PC-9 (cell line): ENCODE results near the gene GSTO2. TPM values are rescaled to one million over a fixed set of nuclear protein-coding genes. Genes with fewer than 3 reads are reported as not detected.

Experiments
- BruUV-seq: library from RNA; stranded (reverse); fragments of 400-500 nt; replicated peaks from 2 replicates; lab custom pipeline; 2021; lab: Mats Ljungman, UMichigan
- CTCF ChIA-PET: fragments of 300-600 bp; sonication (Branson Sonifier 250); formaldehyde crosslinking; loops from one replicate; lab custom pipeline; 2022; ENCODE audit warnings: antibody characterized with exemption; lab: Charles Lee
- POLR2A ChIA-PET: fragments of 300-600 bp; sonication (Branson Sonifier 250); formaldehyde crosslinking; loops from one replicate; lab custom pipeline; 2022; ENCODE audit warnings: antibody characterized with exemption; ENCODE audit not compliant: unreplicated experiment; lab: Charles Lee
- DNase-seq, 2 experiments: peaks; one replicate each; pipeline versions ENCODE4 v3.0.0 to v3.0.0-alpha.2; 2015 to 2022; ENCODE audit warnings: mixed read lengths in 1 of 2
- H2AFZ ChIP-seq: fragments of 200-600 bp; sonication (generic); 2 replicates; pipeline ENCODE4 v1.8.1; 2017; ENCODE audit warnings: antibody characterized with exemption
- H3F3A ChIP-seq: fragments of 200-600 bp; sonication (generic); 2 replicates; pipeline ENCODE4 v1.8.1; 2017; ENCODE audit warnings: antibody characterized with exemption, mild to moderate bottlenecking, low read depth; ENCODE audit not compliant: insufficient read depth
- H3K27ac ChIP-seq: fragments of 200-600 bp; sonication (generic); 2 replicates; pipeline ENCODE4 v1.6.1; 2016; ENCODE audit warnings: mixed run types
- H3K27me3 ChIP-seq: fragments of 200-600 bp; sonication (generic); 2 replicates; pipeline ENCODE4 v1.6.1; 2016; ENCODE audit warnings: low read depth, mixed run types; ENCODE audit not compliant: insufficient read depth
- H3K36me3 ChIP-seq: fragments of 200-600 bp; sonication (generic); 2 replicates; pipeline ENCODE4 v1.6.1; 2016; ENCODE audit warnings: low read depth, mixed run types
- H3K4me1 ChIP-seq: fragments of 200-600 bp; sonication (generic); replicated peaks from 2 replicates; pipeline ENCODE4 v1.6.1; 2016; ENCODE audit warnings: mixed run types; ENCODE audit not compliant: insufficient read depth
- H3K4me2 ChIP-seq: fragments of 200-600 bp; sonication (generic); 2 replicates; pipeline ENCODE4 v1.6.1; 2017; ENCODE audit warnings: mixed run types
- H3K4me3 ChIP-seq: fragments of 200-600 bp; sonication (generic); 2 replicates; pipeline ENCODE4 v1.6.1; 2016; ENCODE audit warnings: mixed run types
- H3K79me2 ChIP-seq: fragments of 200-600 bp; sonication (generic); 2 replicates; pipeline ENCODE4 v1.6.1; 2017; ENCODE audit warnings: low read depth, mixed run types
- H3K9me2 ChIP-seq: fragments of 200-600 bp; sonication (generic); 2 replicates; pipeline ENCODE4 v1.8.1; 2017; ENCODE audit warnings: mild to moderate bottlenecking; ENCODE audit not compliant: insufficient read depth
- H3K9me3 ChIP-seq: fragments of 200-600 bp; sonication (generic); 2 replicates; pipeline ENCODE4 v1.8.1; 2016; ENCODE audit warnings: low read depth; ENCODE audit not compliant: insufficient read depth
- H4K20me1 ChIP-seq: fragments of 200-600 bp; sonication (generic); 2 replicates; pipeline ENCODE4 v1.8.1; 2017; ENCODE audit not compliant: insufficient read depth
- EZH2 ChIP-seq: fragments of 200-600 bp; sonication (generic); IDR thresholded peaks from 2 replicates; pipeline ENCODE4 v1.8.0; 2017; ENCODE audit warnings: antibody characterized with exemption, low read depth
- intact Hi-C: fragments of 100-400 bp; cut with micrococcal nuclease; formaldehyde crosslinking; loops from one replicate; pipeline ENCODE4 v1.10.0; 2022; ENCODE audit not compliant: unreplicated experiment
- total RNA-seq: library from RNA; stranded (reverse); gene quantifications from 2 replicates; pipeline ENCODE4 v1.2.3, GENCODE V29; 2021
- TF ChIP-seq, protein P1 (sequence below): fragments of 200-600 bp; sonication (generic); conservative IDR thresholded peaks from 2 replicates; pipeline ENCODE4 v1.6.1; 2017; ENCODE audit warnings: mixed run types, antibody characterized with exemption, mild to moderate bottlenecking, moderate library complexity

Gene GSTO2
- total RNA-seq, 1 experiment from 2014 or later = 3.3 TPM

DNA sequence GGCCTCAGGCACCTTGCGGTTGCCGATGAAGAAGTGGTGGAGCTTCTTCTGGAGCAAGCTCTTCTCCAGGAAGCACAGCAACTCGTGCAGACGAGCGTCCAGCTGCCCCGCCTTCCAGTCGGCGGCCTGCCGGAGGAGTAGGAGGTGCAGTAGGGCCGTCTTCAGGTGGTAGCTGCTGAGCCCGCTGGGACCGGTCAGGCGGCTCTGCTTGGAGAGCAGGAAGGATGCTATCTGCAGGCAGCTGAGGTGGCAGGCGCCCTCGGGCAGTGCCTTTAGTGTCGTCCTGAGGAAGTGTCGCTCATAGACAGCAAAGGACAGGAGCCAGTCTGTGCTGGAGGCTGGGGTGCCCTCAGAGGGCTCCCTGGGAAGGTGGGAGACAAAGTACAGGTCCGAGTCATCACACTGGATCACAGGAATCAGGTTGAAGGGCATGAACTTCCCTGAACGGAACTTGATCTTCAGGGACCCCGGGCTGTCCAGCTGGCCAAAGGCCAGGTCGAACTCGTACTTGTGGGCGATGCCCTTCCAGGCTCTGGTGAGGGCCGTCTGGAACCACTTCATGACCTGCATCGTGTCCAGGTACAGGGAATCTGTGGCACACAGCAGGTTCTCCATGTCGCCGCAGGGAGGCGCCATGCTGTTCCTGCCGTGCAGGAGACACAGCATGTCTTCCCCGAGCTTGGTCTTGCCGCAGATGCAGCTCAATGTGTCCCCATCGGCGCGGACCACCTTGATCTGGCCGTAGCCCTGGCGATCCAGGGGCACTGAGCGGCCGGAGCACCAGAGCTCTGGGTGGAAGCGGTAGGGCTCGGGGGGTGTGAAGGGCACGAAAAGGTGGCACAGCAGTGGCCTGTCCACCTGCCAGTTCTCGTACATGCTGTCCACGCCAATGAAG lies 45.9 kb downstream of the GSTO2 start:
- H3K4me3 ChIP-seq = no peak overlapping the region
- TF ChIP-seq EZH2 = no peak
- TF ChIP-seq, protein P1, sequence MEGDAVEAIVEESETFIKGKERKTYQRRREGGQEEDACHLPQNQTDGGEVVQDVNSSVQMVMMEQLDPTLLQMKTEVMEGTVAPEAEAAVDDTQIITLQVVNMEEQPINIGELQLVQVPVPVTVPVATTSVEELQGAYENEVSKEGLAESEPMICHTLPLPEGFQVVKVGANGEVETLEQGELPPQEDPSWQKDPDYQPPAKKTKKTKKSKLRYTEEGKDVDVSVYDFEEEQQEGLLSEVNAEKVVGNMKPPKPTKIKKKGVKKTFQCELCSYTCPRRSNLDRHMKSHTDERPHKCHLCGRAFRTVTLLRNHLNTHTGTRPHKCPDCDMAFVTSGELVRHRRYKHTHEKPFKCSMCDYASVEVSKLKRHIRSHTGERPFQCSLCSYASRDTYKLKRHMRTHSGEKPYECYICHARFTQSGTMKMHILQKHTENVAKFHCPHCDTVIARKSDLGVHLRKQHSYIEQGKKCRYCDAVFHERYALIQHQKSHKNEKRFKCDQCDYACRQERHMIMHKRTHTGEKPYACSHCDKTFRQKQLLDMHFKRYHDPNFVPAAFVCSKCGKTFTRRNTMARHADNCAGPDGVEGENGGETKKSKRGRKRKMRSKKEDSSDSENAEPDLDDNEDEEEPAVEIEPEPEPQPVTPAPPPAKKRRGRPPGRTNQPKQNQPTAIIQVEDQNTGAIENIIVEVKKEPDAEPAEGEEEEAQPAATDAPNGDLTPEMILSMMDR = no peak
- 0 out of 2 replicates have a peak, but pooled peaks cover 3% of the 10 kb centered on the region for H3K36me3 ChIP-seq
- H3K27me3 ChIP-seq = no peaks in the 10 kb centered on the region
- H3F3A ChIP-seq = no peaks in the 10 kb centered on the region
- no peak for DNase-seq
- ChIA-PET CTCF (no interaction called here), POLR2A (no interaction called here)
- no peaks in the 10 kb centered on the region for H3K9me3 ChIP-seq
- H4K20me1 ChIP-seq = no peaks in the 10 kb centered on the region
- no peaks in the 10 kb centered on the region for H3K9me2 ChIP-seq
- peaks cover 16% of the 10 kb centered on the region for H3K79me2 ChIP-seq
- peaks cover 6% of the 10 kb centered on the region; the same call in 1 of the 2 replicates for H3K4me1 ChIP-seq
- H3K4me2 ChIP-seq = no peak overlapping the region
- no peak overlapping the region for H2AFZ ChIP-seq
- H3K27ac ChIP-seq = no peak overlapping the region
- no TSS peak for BruUV-seq
- intact Hi-C loops = no loop called here

DNA sequence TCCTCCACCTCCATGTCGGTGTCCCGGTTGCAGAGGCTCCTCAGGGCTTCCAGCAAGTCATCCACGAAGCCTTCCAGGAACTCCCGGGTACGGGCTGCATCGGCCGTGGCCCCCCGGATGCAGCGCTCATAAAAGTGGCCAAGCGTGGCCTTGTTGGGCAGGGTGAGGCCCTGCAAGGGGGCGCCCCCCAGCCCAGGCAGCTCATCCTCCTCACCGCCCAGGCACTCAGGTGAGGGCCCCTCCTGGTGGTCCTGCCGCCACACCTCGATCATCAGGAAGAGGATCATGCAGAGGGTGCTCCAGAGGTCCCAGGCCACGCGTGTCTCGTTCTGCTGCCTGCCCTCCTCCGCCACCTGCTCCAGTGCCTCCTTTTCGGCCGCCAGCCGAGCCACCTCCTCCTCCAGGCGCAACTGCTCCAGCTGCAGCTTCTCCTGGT lies 46.5 kb downstream of the GSTO2 start:
- TF ChIP-seq, protein P1 = no peak
- no peak for TF ChIP-seq EZH2
- Histone ChIP-seq H3K36me3 (0 out of 2 replicates have a peak, but pooled peaks cover 3% of the 10 kb centered on the region), H3K4me1 (peaks cover 6% of the 10 kb centered on the region; the same call in 1 of the 2 replicates), H3K4me2 (no peak overlapping the region), H3F3A (no peaks in the 10 kb centered on the region), H3K27me3 (no peaks in the 10 kb centered on the region), H2AFZ (no peak overlapping the region), H3K27ac (no peak overlapping the region), H3K4me3 (no peak overlapping the region), H3K79me2 (peaks cover 22% of the 10 kb centered on the region), H3K9me3 (no peaks in the 10 kb centered on the region), H3K9me2 (no peaks in the 10 kb centered on the region), H4K20me1 (no peaks in the 10 kb centered on the region)
- intact Hi-C loops = no loop called here
- no TSS peak for BruUV-seq
- no peak for DNase-seq
- ChIA-PET CTCF (no interaction called here), POLR2A (no interaction called here)

DNA sequence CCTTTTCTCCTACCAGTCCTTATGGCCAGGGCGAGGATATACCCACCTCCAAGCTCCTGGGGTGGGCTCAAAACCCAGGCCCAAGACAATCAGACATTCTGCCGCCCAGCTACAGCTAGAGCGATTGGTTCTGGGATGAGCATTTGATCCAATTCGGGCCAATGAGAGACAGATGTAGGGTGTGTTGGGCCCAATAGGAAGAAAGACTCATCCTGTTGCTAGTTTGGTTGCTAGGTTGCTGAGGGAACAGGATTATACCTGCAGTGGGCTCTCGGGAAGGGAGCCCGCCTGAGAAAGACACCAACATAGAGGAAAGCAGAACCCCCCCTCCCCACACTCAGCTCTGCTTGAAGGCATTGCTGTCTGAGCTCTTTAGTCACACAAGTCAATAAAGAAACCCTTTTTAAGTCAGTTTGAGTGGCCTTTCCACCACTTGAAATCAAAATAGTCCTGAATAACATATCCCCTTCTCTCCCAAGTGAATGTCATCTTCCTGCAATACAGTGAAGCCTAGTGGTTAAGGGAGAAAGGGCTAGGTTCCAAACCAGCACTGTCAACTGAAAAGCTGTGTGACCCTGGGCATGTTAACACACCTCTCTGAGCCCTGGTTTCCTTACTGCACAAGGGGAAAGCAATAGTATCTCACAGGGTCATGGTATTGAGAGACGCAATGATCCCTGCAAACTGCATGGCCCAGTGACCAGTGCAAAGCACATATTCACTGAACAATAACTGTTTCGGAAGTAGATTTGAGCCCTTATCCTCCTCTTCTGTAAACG lies 47.5 kb downstream of the GSTO2 start:
- Histone ChIP-seq H3K36me3 (0 out of 2 replicates have a peak, but pooled peaks cover 3% of the 10 kb centered on the region), H3K4me3 (no peak overlapping the region), H3K9me3 (no peaks in the 10 kb centered on the region), H3K4me2 (no peak overlapping the region), H3K27me3 (no peaks in the 10 kb centered on the region), H3K27ac (no peak overlapping the region), H2AFZ (no peak overlapping the region), H3K9me2 (no peaks in the 10 kb centered on the region), H3K79me2 (peaks cover 32% of the 10 kb centered on the region), H3F3A (no peaks in the 10 kb centered on the region), H3K4me1 (peaks cover 6% of the 10 kb centered on the region; the same call in 1 of the 2 replicates), H4K20me1 (no peaks in the 10 kb centered on the region)
- intact Hi-C loops = no loop called here
- ChIA-PET POLR2A (no interaction called here), CTCF (no interaction called here)
- no TSS peak for BruUV-seq
- TF ChIP-seq, protein P1 = no peak
- no peak for TF ChIP-seq EZH2
- no peak for DNase-seq
